GM12878 (cell line): ENCODE data around the gene CAMK2A. TPM values are rescaled to one million over a fixed set of nuclear protein-coding genes. Genes with fewer than 3 reads are reported as not detected.

Experiments
- ATAC-seq: fragments of 200-7000 bp; cut with Tn5 transposase; 3 replicates; pipeline ENCODE4 v1.9.1; 2020; ENCODE audit warnings: mild to moderate bottlenecking, moderate library complexity
- BruUV-seq: library from RNA; stranded (reverse); fragments of 400-500 nt; replicated peaks from 2 replicates; lab custom pipeline; 2021; lab: Mats Ljungman, UMichigan
- CTCF ChIA-PET: fragments of 300-600 bp; sonication (Branson Sonifier 250); formaldehyde crosslinking; extraction: SDS; loops from one replicate; lab custom pipeline; 2021; ENCODE audit warnings: inconsistent platforms; lab: Yijun Ruan, JAX
- POLR2A ChIA-PET: fragments of 350-600 bp; formaldehyde crosslinking; extraction: SDS; loops from one replicate; lab custom pipeline; 2021; ENCODE audit warnings: inconsistent platforms; lab: Charles Lee
- RAD21 ChIA-PET: fragments of 300-600 bp; sonication (Branson Sonifier 250); formaldehyde crosslinking; loops from one replicate; lab custom pipeline; 2023; ENCODE audit warnings: antibody characterized with exemption; ENCODE audit not compliant: unreplicated experiment; lab: Charles Lee
- SMC1A ChIA-PET: fragments of 300-600 bp; sonication (Branson Sonifier 250); formaldehyde crosslinking; loops from one replicate; lab custom pipeline; 2023; ENCODE audit not compliant: unreplicated experiment, uncharacterized antibody; lab: Charles Lee
- DNase-seq: peaks from one replicate; pipeline ENCODE4 v3.0.0-alpha.2; 2011; ENCODE audit warnings: low read depth, low spot score
- FAIRE-seq: peaks from 3 replicates; lab custom pipeline; 2011; peaks lifted over from hg19 to GRCh38; lab: Jason Lieb, UNC
- H2AFZ ChIP-seq: 2 replicates; pipeline ENCODE4 v1.6.0; 2011; ENCODE audit warnings: low read depth, low read length, control low read depth; ENCODE audit not compliant: control insufficient read depth
- H3K27ac ChIP-seq: 2 replicates; pipeline ENCODE4 v1.5.1; 2011; ENCODE audit warnings: control low read depth; ENCODE audit not compliant: control insufficient read depth, insufficient read depth
- H3K27me3 ChIP-seq, 2 experiments: replicated peaks in 1 of 2; 2 replicates each; pipeline versions ENCODE4 v1.6.0 to v1.6.1; 2011; ENCODE audit warnings: low read length in 1 of 2; ENCODE audit not compliant: control insufficient read depth in 2 of 2, insufficient read depth in 2 of 2
- H3K36me3 ChIP-seq, 2 experiments: 2 replicates each; pipeline ENCODE4 v1.5.1; 2011; ENCODE audit warnings: low read length in 1 of 2; ENCODE audit not compliant: control insufficient read depth in 2 of 2, insufficient read depth in 2 of 2
- H3K4me1 ChIP-seq: 2 replicates; pipeline ENCODE4 v1.6.1; 2011; ENCODE audit warnings: mild to moderate bottlenecking, low read length, moderate library complexity, mixed read lengths; ENCODE audit not compliant: control insufficient read depth, insufficient read depth
- H3K4me2 ChIP-seq: 2 replicates; pipeline ENCODE4 v1.6.0; 2011; ENCODE audit warnings: control low read depth; ENCODE audit not compliant: control insufficient read depth, insufficient read depth
- H3K4me3 ChIP-seq: fragments of 200-600 bp; sonication (generic); 2 replicates; pipeline ENCODE4 v1.5.1; 2016
- H3K79me2 ChIP-seq: 2 replicates; pipeline ENCODE4 v1.6.0; 2011; ENCODE audit warnings: low read length; ENCODE audit not compliant: control insufficient read depth, insufficient read depth
- H3K9ac ChIP-seq: 2 replicates; pipeline ENCODE4 v1.8.0; 2011; ENCODE audit warnings: low read length, control low read depth, mixed read lengths; ENCODE audit not compliant: control insufficient read depth, insufficient read depth
- H3K9me3 ChIP-seq: replicated peaks from 3 replicates; pipeline ENCODE4 v1.5.1; 2011; ENCODE audit warnings: mild to moderate bottlenecking, low read length; ENCODE audit not compliant: control insufficient read depth, insufficient read depth
- H4K20me1 ChIP-seq: 2 replicates; pipeline ENCODE4 v1.6.0; 2011; ENCODE audit not compliant: control insufficient read depth, insufficient read depth
- ESRRA ChIP-seq: IDR thresholded peaks from 2 replicates; pipeline ENCODE4 v1.6.1; 2012; ENCODE audit warnings: mild to moderate bottlenecking, low read length, improper control_type of control experiment
- KAT2A ChIP-seq: conservative IDR thresholded peaks from 2 replicates; pipeline ENCODE4 v1.6.1; 2011; ENCODE audit warnings: low read depth, low read length; ENCODE audit not compliant: control insufficient read depth
- NFXL1 ChIP-seq: fragments of 450-650 bp; IDR thresholded peaks from 2 replicates; pipeline ENCODE4 v1.6.1; 2017; ENCODE audit warnings: antibody characterized with exemption, mild to moderate bottlenecking, borderline replicate concordance
- NKRF ChIP-seq: fragments of 450-650 bp; conservative IDR thresholded peaks from 2 replicates; pipeline ENCODE4 v1.6.1; 2017; ENCODE audit warnings: mild to moderate bottlenecking, moderate library complexity
- RB1 ChIP-seq: fragments of 450-650 bp; formaldehyde crosslinking; IDR thresholded peaks from 2 replicates; pipeline ENCODE4 v1.6.1; 2017; ENCODE audit warnings: mild to moderate bottlenecking, borderline replicate concordance
- RCOR1 ChIP-seq: conservative IDR thresholded peaks from 2 replicates; pipeline ENCODE4 v1.6.1; 2012; ENCODE audit warnings: low read depth, low read length, improper control_type of control experiment
- STAT1 ChIP-seq: fragments of 450-650 bp; conservative IDR thresholded peaks from 2 replicates; pipeline ENCODE4 v1.6.1; 2014; ENCODE audit warnings: antibody characterized with exemption, mild to moderate bottlenecking
- WGBS: methylation state at CpG from one replicate; pipeline ENCODE4 v1.1.6; 2016; ENCODE audit warnings: low lambda C conversion rate; ENCODE audit not compliant: insufficient replicate concordance, insufficient coverage; ENCODE audit errors: missing lambda C conversion rate; 5-methylcytosine and 5-hydroxymethylcytosine counted together
- in situ Hi-C: fragments of 300-500 bp; cut with MboI; formaldehyde crosslinking; loops from 9 replicates; pipeline ENCODE4 v1.14.3; 2018; ENCODE audit warnings: mixed read lengths
- intact Hi-C: fragments of 100-400 bp; cut with micrococcal nuclease; formaldehyde crosslinking; loops from one replicate; pipeline ENCODE4 v1.14.2; 2022; ENCODE audit not compliant: unreplicated experiment
- polyA plus RNA-seq, 11 experiments: library from polyadenylated mRNA; depleted of rRNA in 4 of 11; unstranded in 6 of 11; stranded (reverse) in 5 of 11; fragments of >200 nt; fragmentation: Nextera tagmentation in 4 of 11; fragmentation: Illumina TruSeq in 1 of 11; extraction: Ambion mirVana in 4 of 11; extraction: Trizol in 1 of 11; gene quantifications; 1 replicate in 1 of 11; 2 replicates in 10 of 11; pipeline versions ENCODE4 v1.2.1 to v1.2.3, GENCODE V29; 2011 to 2016; ENCODE audit warnings: inconsistent platforms in 2 of 11, missing spikeins in 2 of 11, low read depth in 1 of 11
- total RNA-seq, 4 experiments: library from RNA; depleted of rRNA in 3 of 4; stranded (reverse); fragments of >200 nt in 3 of 4; fragmentation: Illumina TruSeq in 1 of 4; extraction: Trizol in 1 of 4; gene quantifications; 2 replicates each; pipeline versions ENCODE4 v1.2.1 to v1.2.3, GENCODE V29; 2013 to 2021

CAMK2A gene
- total and polyA plus RNA-seq, 10 of the 15 experiments (the other 5 are each of a cell fraction or from before 2014, with no cell fraction given): 0.11 TPM; not detected in 9

- no peak overlapping the region for H3K4me3 ChIP-seq
- intact Hi-C loops (no loop called here), in situ Hi-C loops (no loop called here)
- H4K20me1 ChIP-seq: no peaks in the 10 kb centered on the region; the same call in 1 of the 2 replicates
- no peak overlapping the region for H3K4me2 ChIP-seq
- ChIA-PET CTCF (no interaction called here), RAD21 (no interaction called here), SMC1A (no interaction called here), POLR2A (no interaction called here)
- no peaks in the 10 kb centered on the region for H3K36me3 ChIP-seq
- no peaks in the 10 kb centered on the region for H3K9me3 ChIP-seq
- no peaks in the 10 kb centered on the region for H3K79me2 ChIP-seq
- BruUV-seq: no TSS peak
- no peak for TF ChIP-seq ESRRA
- TF ChIP-seq KAT2A: no peak
- no peak for TF ChIP-seq RCOR1
- no peak for TF ChIP-seq NKRF
- TF ChIP-seq RB1: no peak
- no peak for TF ChIP-seq STAT1
- no peak for TF ChIP-seq NFXL1
- H3K27me3 ChIP-seq: peaks cover 12 to 13% of the 10 kb centered on the region in 2 experiments
- DNase-seq: no peak
- no peak for ATAC-seq
- no peak for FAIRE-seq
- H3K9ac ChIP-seq: no peak overlapping the region
- WGBS: 18% methylated on average over 7 of the region's 7 CpGs
- no peak overlapping the region for H3K27ac ChIP-seq
- no peaks in the 10 kb centered on the region for H3K4me1 ChIP-seq
- no peak overlapping the region for H2AFZ ChIP-seq
Observed at GRCh38 chr5:150278046-150278730, 11.4 kb downstream of the CAMK2A start.
